Measurements from ENCODE around the gene RNF13. TPM values are rescaled to one million over a fixed set of nuclear protein-coding genes. Genes with fewer than 3 reads are reported as not detected.

Gene RNF13
- total RNA-seq, 1 donor from 2014 or later, result 124 TPM

DNA sequence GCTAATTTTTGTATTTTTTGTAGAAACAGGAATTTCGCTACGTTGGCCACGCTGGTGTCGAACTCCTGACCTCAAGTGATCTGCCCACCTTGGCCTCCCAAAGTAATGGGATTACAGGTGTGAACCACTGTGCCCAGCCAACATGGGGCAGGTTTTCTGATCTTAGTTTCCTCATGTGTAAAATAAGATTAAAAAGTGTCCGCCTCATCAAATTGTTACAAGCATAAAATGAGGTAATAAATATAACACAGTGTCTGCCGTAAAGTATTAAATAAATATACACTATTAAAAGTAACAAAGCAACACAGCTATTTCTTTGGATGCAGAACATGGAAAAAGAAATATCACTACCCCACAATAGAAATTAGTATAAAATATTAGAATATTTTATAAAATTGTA is 44.3 kb upstream of the RNF13 start:
- FAIRE-seq, result no peak
- no peaks in the 10 kb centered on the region for H3K27me3 ChIP-seq (ENCODE audit: control insufficient read depth, insufficient read depth, low read length)
- TF ChIP-seq, protein P1, sequence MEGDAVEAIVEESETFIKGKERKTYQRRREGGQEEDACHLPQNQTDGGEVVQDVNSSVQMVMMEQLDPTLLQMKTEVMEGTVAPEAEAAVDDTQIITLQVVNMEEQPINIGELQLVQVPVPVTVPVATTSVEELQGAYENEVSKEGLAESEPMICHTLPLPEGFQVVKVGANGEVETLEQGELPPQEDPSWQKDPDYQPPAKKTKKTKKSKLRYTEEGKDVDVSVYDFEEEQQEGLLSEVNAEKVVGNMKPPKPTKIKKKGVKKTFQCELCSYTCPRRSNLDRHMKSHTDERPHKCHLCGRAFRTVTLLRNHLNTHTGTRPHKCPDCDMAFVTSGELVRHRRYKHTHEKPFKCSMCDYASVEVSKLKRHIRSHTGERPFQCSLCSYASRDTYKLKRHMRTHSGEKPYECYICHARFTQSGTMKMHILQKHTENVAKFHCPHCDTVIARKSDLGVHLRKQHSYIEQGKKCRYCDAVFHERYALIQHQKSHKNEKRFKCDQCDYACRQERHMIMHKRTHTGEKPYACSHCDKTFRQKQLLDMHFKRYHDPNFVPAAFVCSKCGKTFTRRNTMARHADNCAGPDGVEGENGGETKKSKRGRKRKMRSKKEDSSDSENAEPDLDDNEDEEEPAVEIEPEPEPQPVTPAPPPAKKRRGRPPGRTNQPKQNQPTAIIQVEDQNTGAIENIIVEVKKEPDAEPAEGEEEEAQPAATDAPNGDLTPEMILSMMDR (IDR thresholded peaks at IDR 0.05; ENCODE audit: insufficient read depth, low read length, severe bottlenecking), result no peak
- no peaks in the 10 kb centered on the region for H3K36me3 ChIP-seq (ENCODE audit: control insufficient read depth, insufficient read depth, low read length)
- H3K4me3 ChIP-seq (ENCODE audit: low read depth, low read length), result no peak overlapping the region
- no peak for DNase-seq (ENCODE audit: low read depth)

DNA sequence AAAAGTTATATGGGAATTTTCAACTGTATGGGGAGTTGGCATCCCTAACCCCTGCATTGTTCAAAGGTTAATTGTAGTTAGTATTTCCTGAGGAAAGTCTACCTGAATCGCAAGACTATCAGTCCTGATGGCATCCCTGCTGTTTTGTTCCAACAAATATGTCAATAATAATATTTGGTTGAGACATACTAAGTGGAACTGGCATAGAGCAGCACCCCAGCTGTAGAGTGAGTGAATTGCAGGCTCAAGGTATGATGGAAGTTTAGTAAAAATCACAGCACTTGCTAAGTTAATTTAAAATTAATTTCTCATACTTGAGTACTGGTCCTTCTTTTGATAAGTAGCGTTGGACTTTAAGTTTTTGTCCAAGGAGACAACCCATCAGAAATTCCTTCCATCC is 42.8 kb upstream of the RNF13 start:
- TF ChIP-seq, protein P1 (IDR thresholded peaks at IDR 0.05; ENCODE audit: insufficient read depth, low read length, severe bottlenecking), result no peak
- DNase-seq (ENCODE audit: low read depth) (no peak), FAIRE-seq (no peak)
- H3K27me3 ChIP-seq (ENCODE audit: control insufficient read depth, insufficient read depth, low read length), result no peaks in the 10 kb centered on the region
- H3K4me3 ChIP-seq (ENCODE audit: low read depth, low read length), result no peak overlapping the region
- no peaks in the 10 kb centered on the region for H3K36me3 ChIP-seq (ENCODE audit: control insufficient read depth, insufficient read depth, low read length)

DNA sequence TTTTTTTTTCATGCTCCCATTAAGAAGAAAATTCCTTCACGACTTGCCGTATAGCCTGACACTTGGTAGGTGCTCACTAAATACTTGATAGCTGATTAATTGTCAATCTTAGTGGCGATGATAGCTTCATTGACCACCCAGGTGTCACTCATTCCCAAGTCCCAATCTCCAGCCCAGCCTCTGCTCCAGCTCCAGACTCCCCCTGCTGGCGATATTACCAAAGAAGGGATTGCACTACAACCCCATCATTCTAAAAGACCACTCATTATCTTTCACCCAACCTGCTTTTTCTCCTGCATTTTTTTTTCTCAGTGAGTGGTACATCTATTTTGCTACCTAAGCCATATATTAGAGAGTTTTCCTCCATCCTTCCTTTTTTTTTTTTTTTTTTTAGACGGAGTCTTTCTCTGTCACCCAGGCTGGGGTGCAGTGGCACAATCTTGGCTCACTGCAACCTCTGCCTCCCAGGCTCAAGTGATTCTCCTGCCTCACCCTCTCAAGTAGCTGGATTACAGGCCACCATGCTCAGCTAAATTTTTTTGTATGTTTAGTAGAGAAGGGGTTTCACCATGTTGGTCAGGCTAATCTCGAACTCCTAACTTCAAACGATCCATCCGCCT is 41.3 kb upstream of the RNF13 start:
- H3K27me3 ChIP-seq (ENCODE audit: control insufficient read depth, insufficient read depth, low read length), result no peaks in the 10 kb centered on the region
- FAIRE-seq (no peak), DNase-seq (ENCODE audit: low read depth) (peak; percentile 35)
- no peak overlapping the region for H3K4me3 ChIP-seq (ENCODE audit: low read depth, low read length)
- TF ChIP-seq, protein P1 (IDR thresholded peaks at IDR 0.05; ENCODE audit: insufficient read depth, low read length, severe bottlenecking), result peak; percentile 83
- no peaks in the 10 kb centered on the region for H3K36me3 ChIP-seq (ENCODE audit: control insufficient read depth, insufficient read depth, low read length)

DNA sequence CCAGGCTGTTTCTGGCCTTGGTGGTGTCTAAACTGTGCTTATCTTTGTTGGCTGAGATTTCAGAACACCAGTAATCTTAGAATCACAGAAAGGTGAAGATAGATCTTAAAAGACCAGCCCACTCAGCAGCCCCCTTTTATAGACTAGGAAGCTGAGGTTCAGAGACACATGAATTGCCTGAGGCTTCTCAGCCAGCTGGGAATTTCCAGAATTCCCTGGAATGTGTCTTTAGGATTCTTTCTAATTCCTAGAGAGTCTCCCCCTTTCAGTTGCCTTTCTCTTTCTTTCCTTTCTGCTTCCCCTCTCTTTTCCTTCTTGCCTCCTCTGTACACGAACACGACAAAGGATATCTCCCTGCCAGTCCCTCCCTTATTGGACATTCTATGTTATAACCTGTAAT is 40.2 kb upstream of the RNF13 start:
- no peak overlapping the region for H3K4me3 ChIP-seq (ENCODE audit: low read depth, low read length)
- FAIRE-seq (no peak), DNase-seq (ENCODE audit: low read depth) (no peak)
- H3K36me3 ChIP-seq (ENCODE audit: control insufficient read depth, insufficient read depth, low read length), result no peaks in the 10 kb centered on the region
- TF ChIP-seq, protein P1 (IDR thresholded peaks at IDR 0.05; ENCODE audit: insufficient read depth, low read length, severe bottlenecking), result no peak
- no peaks in the 10 kb centered on the region for H3K27me3 ChIP-seq (ENCODE audit: control insufficient read depth, insufficient read depth, low read length)

DNA sequence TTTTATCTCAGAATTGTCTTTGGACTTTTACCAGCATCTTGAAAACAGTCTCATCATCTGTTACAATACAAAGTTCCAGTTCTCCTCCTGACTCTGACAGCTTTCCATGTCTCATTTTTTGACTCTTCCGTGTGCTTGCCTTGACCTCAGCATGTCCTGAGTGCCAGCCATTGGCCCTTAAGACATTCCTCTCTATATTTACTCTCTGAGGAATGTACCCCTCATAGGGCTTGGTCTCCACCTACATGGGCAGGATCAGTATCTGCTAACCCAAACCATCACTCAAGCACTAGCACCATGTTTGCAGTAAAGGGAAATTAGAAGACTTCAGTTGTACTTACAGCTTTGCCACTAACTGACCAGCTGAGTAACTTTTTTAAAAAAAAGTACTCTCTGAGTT is 36.8 kb upstream of the RNF13 start:
- Histone ChIP-seq H3K36me3 (ENCODE audit: control insufficient read depth, insufficient read depth, low read length) (no peaks in the 10 kb centered on the region), H3K27me3 (ENCODE audit: control insufficient read depth, insufficient read depth, low read length) (no peaks in the 10 kb centered on the region), H3K4me3 (ENCODE audit: low read depth, low read length) (no peak overlapping the region)
- no peak for DNase-seq (ENCODE audit: low read depth)
- TF ChIP-seq, protein P1 (IDR thresholded peaks at IDR 0.05; ENCODE audit: insufficient read depth, low read length, severe bottlenecking), result no peak
- no peak for FAIRE-seq

Data from bronchial epithelial cell (primary cell).